GM19099 (cell line): ENCODE measurements around the gene ITGA2B.

Source experiments
- POLR2A ChIP-seq: IDR thresholded peaks from 3 replicates; pipeline ENCODE4 v1.6.1; 2011; ENCODE audit warnings: low read depth; ENCODE audit not compliant: insufficient read length; ENCODE audit errors: extremely low read depth

Gene ITGA2B

GRCh38 chr17:44398692-44399691 lies 9.5 kb upstream of the ITGA2B start:
- no peak for TF ChIP-seq POLR2A

- no peak for TF ChIP-seq POLR2A
These were observed 8.3 kb upstream of the ITGA2B start for GRCh38 chr17:44397479-44398440.

GRCh38 chr17:44396946-44397345 lies 7.5 kb upstream of the ITGA2B start:
- no peak for TF ChIP-seq POLR2A

GRCh38 chr17:44394833-44395232 lies 5.4 kb upstream of the ITGA2B start:
- no peak for TF ChIP-seq POLR2A

- TF ChIP-seq POLR2A: no peak
These were observed 911 bp upstream of the ITGA2B start for GRCh38 chr17:44390250-44390870.

GRCh38 chr17:44389723-44390202 lies 314 bp upstream of the ITGA2B start:
- no peak for TF ChIP-seq POLR2A

- no peak for TF ChIP-seq POLR2A
These were observed 1.6 kb downstream of the ITGA2B start for GRCh38 chr17:44387804-44388203.

GRCh38 chr17:44386182-44386525 lies 3.3 kb downstream of the ITGA2B start:
- TF ChIP-seq POLR2A: no peak

- no peak for TF ChIP-seq POLR2A
These were observed 3.9 kb downstream of the ITGA2B start for GRCh38 chr17:44385287-44386181.

- TF ChIP-seq POLR2A: no peak
These were observed 4.6 kb downstream of the ITGA2B start for GRCh38 chr17:44384823-44385286.

- TF ChIP-seq POLR2A: no peak
These were observed 5.1 kb downstream of the ITGA2B start for GRCh38 chr17:44384281-44384822.

GRCh38 chr17:44383861-44384260 lies 5.6 kb downstream of the ITGA2B start:
- TF ChIP-seq POLR2A: no peak

GRCh38 chr17:44383363-44383762 lies 6.1 kb downstream of the ITGA2B start:
- TF ChIP-seq POLR2A: no peak

- no peak for TF ChIP-seq POLR2A
These were observed 6.5 kb downstream of the ITGA2B start for GRCh38 chr17:44382917-44383316.

- no peak for TF ChIP-seq POLR2A
These were observed 7.6 kb downstream of the ITGA2B start for GRCh38 chr17:44381810-44382305.
